ENCODE results near the gene AP2M1. TPM values are rescaled to one million over a fixed set of nuclear protein-coding genes. Genes with fewer than 3 reads are reported as not detected.

AP2M1 gene
- total and polyA plus RNA-seq, 2 of the 8 experiments (the other 6 are each of a cell fraction or from before 2014, with no cell fraction given) = 403 to 454 TPM

- no peak overlapping the region for H4K5ac ChIP-seq (ENCODE audit: insufficient read length, low read depth, low read length)
- H3K9me3 ChIP-seq (ENCODE audit: insufficient read depth in 2 of 2, low read depth in 1 of 2, low read length in 1 of 2) = no peaks in the 10 kb centered on the region
- H3K14ac ChIP-seq (ENCODE audit: insufficient read length) = no peak overlapping the region
- no peak for DNase-seq (ENCODE audit: low read depth in 1 of 2, low spot score in 2 of 2)
- peaks cover 8% of the 10 kb centered on the region for H3K23me2 ChIP-seq (ENCODE audit: low read depth, low read length)
- no peaks in the 10 kb centered on the region for H3K27me3 ChIP-seq (replicated peaks in 1 of 4; ENCODE audit: control insufficient read depth in 3 of 4, extremely low read depth in 1 of 4, insufficient read depth in 3 of 4, low read length in 3 of 4)
- H3K4me2 ChIP-seq (ENCODE audit: insufficient read depth in 1 of 2, low read depth in 2 of 2, low read length in 2 of 2) = no peak overlapping the region
- no peak overlapping the region for H3K27ac ChIP-seq (ENCODE audit: low read depth, low read length)
- H2BK12ac ChIP-seq (ENCODE audit: low read depth, low read length) = no peak overlapping the region
- peaks cover 0 to 7% (median 5%) of the 10 kb centered on the region in 4 experiments; a peak in 3 of 7 replicates for H3K4me1 ChIP-seq (replicated peaks in 1 of 4; ENCODE audit: control insufficient read depth in 3 of 4, insufficient read depth in 4 of 4, low read length in 3 of 4)
- CTCF ChIA-PET (ENCODE audit: partially characterized antibody) = interaction anchor here (1.0 to 1.4 kb wide), 2 partner anchors 8 to 27 kb away, joined by 3 to 6 read pairs; no protein-coding TSS in a partner anchor
- no peak overlapping the region for H2AK5ac ChIP-seq (ENCODE audit: low read depth, low read length)
- H3K36me3 ChIP-seq (ENCODE audit: control insufficient read depth in 2 of 4, insufficient read depth in 4 of 4, low read length in 3 of 4) = peaks cover 2 to 38% (median 14%) of the 10 kb centered on the region in 4 experiments; a peak in 6 of 8 replicates
- FAIRE-seq = no peak
- no peak overlapping the region for H3K9ac ChIP-seq (replicated peaks in 1 of 4; ENCODE audit: extremely low read depth in 1 of 4, low read depth in 3 of 4, low read length in 3 of 4)
- H3K79me1 ChIP-seq (ENCODE audit: low read depth, low read length) = no peaks in the 10 kb centered on the region; the same call in 1 of the 2 replicates
- H2BK5ac ChIP-seq (ENCODE audit: low read depth, low read length) = peak overlapping the region; percentile 35; the same call in 1 of the 2 replicates
- no peak overlapping the region for H2BK20ac ChIP-seq (ENCODE audit: low read length)
- no peak overlapping the region for H3K4ac ChIP-seq (replicated peaks; ENCODE audit: insufficient read length, low read depth, low read length)
- TF ChIP-seq JUN (IDR thresholded peaks at IDR 0.05; ENCODE audit: low read depth, low read length) (no peak), PHF8 (conservative IDR thresholded peaks at IDR 0.05; ENCODE audit: low read depth, low read length) (no peak)
- no peak overlapping the region for H3K23ac ChIP-seq (ENCODE audit: insufficient read length)
- POLR2A ChIA-PET (ENCODE audit: partially characterized antibody) = interaction anchor here (1.0 to 5.3 kb wide), 5 partner anchors 9 to 36 kb away, joined by 4 to 26 read pairs (median 7); partner anchors contain the start of genes DVL3 and EIF2B5
- H2BK15ac ChIP-seq (ENCODE audit: low read length) = no peak overlapping the region
- H2AFZ ChIP-seq (ENCODE audit: low read length) = no peak overlapping the region
- H4K8ac ChIP-seq (ENCODE audit: extremely low read depth, insufficient read depth, low read length) = no peak overlapping the region
- no peak overlapping the region for H3K4me3 ChIP-seq (ENCODE audit: extremely low read depth in 1 of 4, insufficient read depth in 2 of 4, low read depth in 3 of 4, low read length in 4 of 4)
- no peak overlapping the region for H3K56ac ChIP-seq (replicated peaks; ENCODE audit: insufficient read length, low read depth, low read length)
- H4K91ac ChIP-seq (replicated peaks; ENCODE audit: insufficient read length, low read length) = no peak overlapping the region
- no peak overlapping the region for H3K18ac ChIP-seq (ENCODE audit: extremely low read depth, low read length)
- H2BK120ac ChIP-seq (replicated peaks; ENCODE audit: low read depth, low read length) = no peak overlapping the region
- 88% methylated on average over 9 of the region's 9 CpGs; no CpG with 5 or more reads in 1 of the 2 experiments for WGBS, 2 experiments (ENCODE audit: extremely low coverage in 1 of 2, insufficient coverage in 1 of 2, insufficient read length in 1 of 2, insufficient replicate concordance in 2 of 2, low coverage in 1 of 2, low lambda C conversion rate in 2 of 2, missing lambda C conversion rate in 1 of 2)
- peaks cover 0 to 3% of the 10 kb centered on the region in 2 experiments for H4K20me1 ChIP-seq (replicated peaks in 1 of 2; ENCODE audit: control insufficient read depth in 1 of 2, insufficient read depth in 2 of 2, low read length in 2 of 2)
- peaks cover 0 to 16% of the 10 kb centered on the region in 2 experiments; a peak in 2 of 4 replicates for H3K79me2 ChIP-seq (ENCODE audit: control insufficient read depth in 1 of 2, insufficient read depth in 2 of 2, low read length in 2 of 2)
These were observed 3.1 kb upstream of the AP2M1 start for GRCh38 chr3:184171562-184171961.
